Adrenal gland (tissue), 12 donors: Measurements from ENCODE around the gene ACACB. TPM values are rescaled to one million over a fixed set of nuclear protein-coding genes. Genes with fewer than 3 reads are reported as not detected.

Experiments
- DNase-seq, 7 donors: peaks; one replicate each; pipeline ENCODE4 v3.0.0-alpha.2; 2019 to 2020
- H3K27ac ChIP-seq, 5 donors: fragments of 200-600 bp; sonication (generic) in 4 of 5; 1 replicate in 3 of 5; 2 replicates in 2 of 5; pipeline versions ENCODE4 v1.5.1 to v1.8.0; 2016 to 2020; ENCODE audit warnings: mild to moderate bottlenecking in 1 of 5
- H3K27me3 ChIP-seq: fragments of 200-600 bp; 2 replicates; pipeline ENCODE4 v1.8.0; 2021
- H3K36me3 ChIP-seq, 2 donors: fragments of 200-600 bp; replicated peaks in 1 of 2; 1 replicate in 1 of 2; 2 replicates in 1 of 2; pipeline versions ENCODE4 v1.5.1 to v1.8.0; 2018 to 2022
- H3K4me1 ChIP-seq, 2 donors: fragments of 200-600 bp; replicated peaks in 1 of 2; 1 replicate in 1 of 2; 2 replicates in 1 of 2; pipeline versions ENCODE4 v1.5.1 to v1.8.0; 2018 to 2021
- H3K4me3 ChIP-seq, 4 donors: fragments of 200-600 bp; sonication (generic) in 3 of 4; one replicate each; pipeline ENCODE4 v1.5.1; 2016 to 2018
- H3K9me3 ChIP-seq, 3 donors: fragments of 200-600 bp; sonication (generic) in 1 of 3; replicated peaks in 1 of 3; 1 replicate in 2 of 3; 2 replicates in 1 of 3; pipeline versions ENCODE4 v1.5.1 to v1.8.0; 2016 to 2021
- POLR2A ChIP-seq, 2 donors: fragments of 450-650 bp; IDR thresholded peaks; one replicate each; pipeline ENCODE4 v1.6.1; 2017; ENCODE audit warnings: antibody characterized with exemption in 2 of 2, mild to moderate bottlenecking in 2 of 2, moderate library complexity in 1 of 2
- WGBS, 4 donors: extraction: QIAGEN DNeasy Blood & Tissue Kit in 2 of 4; methylation state at CpG; one replicate each; pipeline versions ENCODE4 v1.1.5 to v1.1.7; 2013 to 2017; 5-methylcytosine and 5-hydroxymethylcytosine counted together
- intact Hi-C, 2 donors: fragments of 100-400 bp; cut with DNase I; formaldehyde crosslinking; loops; one replicate each; pipeline versions ENCODE4 v1.14.1 to v1.15.0; 2022 to 2023
- polyA plus RNA-seq, 3 donors: library from polyadenylated mRNA; stranded (reverse); fragments of 200-250 nt in 2 of 3; fragments of 350-450 nt in 1 of 3; fragmentation: Illumina TruSeq in 1 of 3; extraction: RNeasy Lipid Tissue Mini Kit (QIAGEN cat#74804) in 1 of 3; gene quantifications; one replicate each; pipeline ENCODE4 v1.2.3, GENCODE V29; 2013 to 2014
- total RNA-seq, 9 donors: library from RNA; depleted of rRNA in 4 of 9; stranded (reverse); fragments of >200 nt in 4 of 9; fragments of 120-200 nt in 1 of 9; fragmentation: NEBNext Ultra II Directional in 1 of 9; extraction: Animal tissue kit (Norgen Biotek cat#: 25700) in 1 of 9; gene quantifications; one replicate each; pipeline versions ENCODE4 v1.1.0 to v1.2.4, GENCODE V29; 2013 to 2023
- TF ChIP-seq, protein P1 (sequence below), 6 experiments: fragments of 450-650 bp in 4 of 6; fragments of 200-600 bp in 2 of 6; sonication (generic) in 1 of 6; IDR thresholded peaks; 1 replicate in 5 of 6; 2 replicates in 1 of 6; pipeline versions ENCODE4 v1.5.1 to v1.8.0; 2016 to 2021; ENCODE audit warnings: antibody characterized with exemption in 6 of 6, mild to moderate bottlenecking in 2 of 6, moderate library complexity in 1 of 6
- donor health status: healthy with polysubstance abuse.
- donor health status: Bipolar disorder and iron deficiency.
- donor health status: DM: yes; HTN: yes; CAD: no.
- donor health status: DM: no; HTN: no; CAD: no.
- donor health status: DM: no; HTN: no; CAD: no.
- donor health status: DM: yes; HTN: yes; CAD: no.

ACACB gene
- total and polyA plus RNA-seq, 12 donors = 35.5 to 143 (median 65.7) TPM

DNA sequence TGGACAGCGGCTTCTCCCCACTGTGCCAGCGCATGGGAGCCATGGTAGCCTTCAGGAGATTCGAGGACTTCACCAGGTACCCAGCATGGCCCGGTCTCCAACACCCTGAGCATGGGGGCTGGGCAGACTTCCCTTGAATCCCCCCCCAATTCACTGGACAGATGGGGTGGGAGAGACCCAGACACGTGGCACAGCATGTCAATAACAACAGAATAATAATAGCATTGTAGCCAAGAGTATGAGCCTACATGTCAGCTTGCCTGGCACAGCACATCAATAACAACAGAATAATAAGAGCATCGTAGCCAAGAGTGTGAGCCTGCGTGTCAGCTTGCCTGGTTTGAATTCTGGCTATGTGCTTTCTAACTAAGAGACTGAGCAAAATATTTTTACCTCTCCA lies 116.3 kb downstream of the ACACB start:
- Histone ChIP-seq H3K36me3 (peaks cover 0 to 96% of the 10 kb centered on the region in 2 donors), H3K27ac (no peak overlapping the region), H3K4me1 (no peaks in the 10 kb centered on the region), H3K27me3 (no peaks in the 10 kb centered on the region), H3K9me3 (no peaks in the 10 kb centered on the region), H3K4me3 (no peak overlapping the region)
- intact Hi-C loops = no loop called here
- no peak for DNase-seq
- 87 to 94% (median 91%) methylated on average over 5 to 7 of the region's 7 CpGs for WGBS, 4 donors
- no peak for TF ChIP-seq POLR2A (IDR thresholded peaks at IDR 0.05)
- TF ChIP-seq, protein P1, sequence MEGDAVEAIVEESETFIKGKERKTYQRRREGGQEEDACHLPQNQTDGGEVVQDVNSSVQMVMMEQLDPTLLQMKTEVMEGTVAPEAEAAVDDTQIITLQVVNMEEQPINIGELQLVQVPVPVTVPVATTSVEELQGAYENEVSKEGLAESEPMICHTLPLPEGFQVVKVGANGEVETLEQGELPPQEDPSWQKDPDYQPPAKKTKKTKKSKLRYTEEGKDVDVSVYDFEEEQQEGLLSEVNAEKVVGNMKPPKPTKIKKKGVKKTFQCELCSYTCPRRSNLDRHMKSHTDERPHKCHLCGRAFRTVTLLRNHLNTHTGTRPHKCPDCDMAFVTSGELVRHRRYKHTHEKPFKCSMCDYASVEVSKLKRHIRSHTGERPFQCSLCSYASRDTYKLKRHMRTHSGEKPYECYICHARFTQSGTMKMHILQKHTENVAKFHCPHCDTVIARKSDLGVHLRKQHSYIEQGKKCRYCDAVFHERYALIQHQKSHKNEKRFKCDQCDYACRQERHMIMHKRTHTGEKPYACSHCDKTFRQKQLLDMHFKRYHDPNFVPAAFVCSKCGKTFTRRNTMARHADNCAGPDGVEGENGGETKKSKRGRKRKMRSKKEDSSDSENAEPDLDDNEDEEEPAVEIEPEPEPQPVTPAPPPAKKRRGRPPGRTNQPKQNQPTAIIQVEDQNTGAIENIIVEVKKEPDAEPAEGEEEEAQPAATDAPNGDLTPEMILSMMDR (IDR thresholded peaks at IDR 0.05) = no peak

DNA sequence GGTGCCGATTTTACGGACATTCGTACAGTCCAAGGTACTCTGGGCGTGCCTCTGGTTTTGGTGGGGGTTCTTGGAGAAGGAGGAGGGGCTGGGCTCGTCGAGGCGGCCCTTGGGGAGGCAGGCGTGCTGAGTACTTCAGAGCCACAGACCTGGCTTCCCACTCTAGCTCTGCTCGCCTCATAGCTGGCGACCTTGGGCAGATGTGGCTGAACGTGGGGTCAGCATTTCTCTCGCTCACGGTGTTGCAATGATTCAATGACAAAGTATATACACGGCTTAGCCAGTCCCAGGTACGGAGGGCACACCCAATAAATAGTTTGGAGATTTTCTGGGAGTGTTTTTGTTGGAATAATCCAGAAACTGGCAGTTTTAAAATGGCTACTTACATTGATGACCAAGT lies 117.6 kb downstream of the ACACB start:
- no peak overlapping the region for H3K4me3 ChIP-seq
- H3K4me1 ChIP-seq = no peaks in the 10 kb centered on the region
- H3K27me3 ChIP-seq = no peaks in the 10 kb centered on the region
- TF ChIP-seq, protein P1 (IDR thresholded peaks at IDR 0.05) = no peak
- TF ChIP-seq POLR2A (IDR thresholded peaks at IDR 0.05) = no peak
- peaks cover 0 to 95% of the 10 kb centered on the region in 2 donors for H3K36me3 ChIP-seq
- peak overlapping the region in 1 of 5 donors; percentile 30 for H3K27ac ChIP-seq
- WGBS, 4 donors = 57 to 62% (median 58%) methylated on average over 7 to 15 of the region's 15 CpGs
- H3K9me3 ChIP-seq = no peaks in the 10 kb centered on the region
- peak in 2 of 7 donors; percentile 27 to 36 for DNase-seq
- intact Hi-C loops = no loop called here

DNA sequence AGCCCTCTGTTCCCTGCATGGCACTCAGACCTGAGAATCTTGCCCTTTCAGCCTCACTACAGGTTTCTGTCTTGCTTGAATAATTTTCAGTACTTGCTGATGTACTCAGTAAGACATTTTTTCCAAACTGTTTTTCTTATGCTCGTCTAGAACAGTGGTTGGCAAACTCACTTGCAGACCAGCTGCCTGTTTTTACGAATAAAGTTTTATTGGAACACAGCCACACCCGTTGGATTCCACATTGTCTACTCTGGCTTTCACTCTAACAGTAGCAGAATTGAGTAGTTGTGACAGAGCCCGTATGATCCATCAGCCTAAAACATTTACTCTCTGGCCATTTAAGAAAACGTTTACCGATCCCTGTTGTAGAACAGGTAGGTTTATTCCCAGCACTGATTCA lies 119.9 kb downstream of the ACACB start:
- WGBS, 4 donors = 88 to 91% (median 90%) methylated on average over 6 of the region's 6 CpGs
- H3K36me3 ChIP-seq = peaks cover 0 to 94% of the 10 kb centered on the region in 2 donors
- H3K27ac ChIP-seq = no peak overlapping the region
- no peaks in the 10 kb centered on the region for H3K9me3 ChIP-seq
- H3K27me3 ChIP-seq = no peaks in the 10 kb centered on the region
- intact Hi-C loops = no loop called here
- no peak overlapping the region for H3K4me3 ChIP-seq
- TF ChIP-seq, protein P1 (IDR thresholded peaks at IDR 0.05) = no peak
- no peak for TF ChIP-seq POLR2A (IDR thresholded peaks at IDR 0.05)
- DNase-seq = no peak
- H3K4me1 ChIP-seq = no peaks in the 10 kb centered on the region

DNA sequence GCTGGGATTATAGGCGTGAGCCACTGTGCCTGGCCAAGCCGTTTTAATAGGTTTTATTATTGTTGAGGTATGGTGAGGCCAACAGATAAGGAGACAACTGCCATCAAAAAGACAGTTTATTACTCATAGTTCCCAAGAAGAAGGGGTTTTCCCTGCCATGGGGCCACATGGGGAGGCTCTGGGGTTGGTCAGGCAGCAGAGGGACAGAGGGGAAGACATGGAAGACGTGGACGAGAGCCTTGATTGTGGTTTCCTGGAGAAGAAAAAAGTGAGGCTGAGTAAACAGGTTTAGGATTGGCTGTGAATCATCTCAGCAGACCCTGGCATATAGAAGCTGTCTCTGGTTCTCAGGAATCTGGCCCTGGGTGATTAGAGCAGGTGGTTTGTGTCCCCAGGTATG lies 122.8 kb downstream of the ACACB start:
- peaks cover 0 to 90% of the 10 kb centered on the region in 2 donors for H3K36me3 ChIP-seq
- peaks cover 0 to 10% of the 10 kb centered on the region in 2 donors for H3K4me1 ChIP-seq
- no peak for TF ChIP-seq POLR2A (IDR thresholded peaks at IDR 0.05)
- TF ChIP-seq, protein P1 (IDR thresholded peaks at IDR 0.05) = no peak
- WGBS, 4 donors = 77 to 85% (median 81%) methylated on average over 4 of the region's 4 CpGs
- H3K27ac ChIP-seq = peak overlapping the region in 1 of 5 donors; percentile 3
- H3K9me3 ChIP-seq = no peaks in the 10 kb centered on the region
- no peak overlapping the region for H3K4me3 ChIP-seq
- intact Hi-C loops = no loop called here
- H3K27me3 ChIP-seq = no peaks in the 10 kb centered on the region
- DNase-seq = no peak
